ENCODE measurements around the gene ZNHIT6. TPM values are rescaled to one million over a fixed set of nuclear protein-coding genes. Genes with fewer than 3 reads are reported as not detected.
A peak's percentile ranks its signal among the peaks of the same experiment; 100 is the strongest.

Gene ZNHIT6
- total and polyA plus RNA-seq, 10 of the 15 experiments (the other 5 are each of a cell fraction or from before 2014, with no cell fraction given) = 12.8 to 32.0 (median 18.8) TPM

DNA sequence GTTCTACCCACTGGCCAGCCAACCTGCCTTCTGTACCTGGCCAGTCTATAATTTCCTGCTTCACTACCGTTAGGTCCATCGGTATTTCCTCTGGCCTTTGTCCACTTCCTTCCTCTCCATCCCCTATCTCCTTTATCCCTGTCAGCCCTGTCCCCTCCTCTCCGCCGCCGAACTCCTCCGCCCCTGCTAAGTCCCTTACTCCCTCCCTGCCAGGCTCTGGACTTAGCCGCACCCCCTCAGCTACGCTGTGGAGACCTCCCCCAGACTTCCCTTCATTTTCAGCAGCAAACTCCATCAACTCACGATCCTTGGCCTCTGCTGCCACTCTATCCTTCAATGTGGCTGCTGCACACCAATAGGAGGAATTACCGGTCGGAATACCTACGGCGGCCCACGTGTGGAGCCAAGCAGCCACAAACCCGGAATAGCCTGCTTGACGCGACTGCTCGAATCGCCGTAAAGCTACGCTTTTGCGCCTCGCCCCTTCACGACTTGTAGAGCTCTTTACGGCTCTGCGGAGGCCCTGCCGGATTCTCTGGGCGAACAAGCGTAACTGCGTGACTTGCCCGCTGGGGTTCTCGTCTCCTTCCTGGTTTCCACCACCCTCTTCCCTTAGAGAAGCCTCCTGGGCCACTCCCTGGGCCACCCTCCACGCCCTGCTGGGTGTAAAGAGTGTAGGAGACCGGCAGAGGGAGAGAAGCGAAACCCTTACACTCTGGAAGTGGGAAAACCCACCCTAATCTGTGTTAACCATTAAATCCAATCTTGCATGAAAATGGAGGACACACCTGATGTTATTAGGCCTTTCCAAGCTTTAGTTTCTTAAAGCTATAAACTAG lies at the start of gene ZNHIT6 (continued):
- TF ChIP-seq, protein P1, sequence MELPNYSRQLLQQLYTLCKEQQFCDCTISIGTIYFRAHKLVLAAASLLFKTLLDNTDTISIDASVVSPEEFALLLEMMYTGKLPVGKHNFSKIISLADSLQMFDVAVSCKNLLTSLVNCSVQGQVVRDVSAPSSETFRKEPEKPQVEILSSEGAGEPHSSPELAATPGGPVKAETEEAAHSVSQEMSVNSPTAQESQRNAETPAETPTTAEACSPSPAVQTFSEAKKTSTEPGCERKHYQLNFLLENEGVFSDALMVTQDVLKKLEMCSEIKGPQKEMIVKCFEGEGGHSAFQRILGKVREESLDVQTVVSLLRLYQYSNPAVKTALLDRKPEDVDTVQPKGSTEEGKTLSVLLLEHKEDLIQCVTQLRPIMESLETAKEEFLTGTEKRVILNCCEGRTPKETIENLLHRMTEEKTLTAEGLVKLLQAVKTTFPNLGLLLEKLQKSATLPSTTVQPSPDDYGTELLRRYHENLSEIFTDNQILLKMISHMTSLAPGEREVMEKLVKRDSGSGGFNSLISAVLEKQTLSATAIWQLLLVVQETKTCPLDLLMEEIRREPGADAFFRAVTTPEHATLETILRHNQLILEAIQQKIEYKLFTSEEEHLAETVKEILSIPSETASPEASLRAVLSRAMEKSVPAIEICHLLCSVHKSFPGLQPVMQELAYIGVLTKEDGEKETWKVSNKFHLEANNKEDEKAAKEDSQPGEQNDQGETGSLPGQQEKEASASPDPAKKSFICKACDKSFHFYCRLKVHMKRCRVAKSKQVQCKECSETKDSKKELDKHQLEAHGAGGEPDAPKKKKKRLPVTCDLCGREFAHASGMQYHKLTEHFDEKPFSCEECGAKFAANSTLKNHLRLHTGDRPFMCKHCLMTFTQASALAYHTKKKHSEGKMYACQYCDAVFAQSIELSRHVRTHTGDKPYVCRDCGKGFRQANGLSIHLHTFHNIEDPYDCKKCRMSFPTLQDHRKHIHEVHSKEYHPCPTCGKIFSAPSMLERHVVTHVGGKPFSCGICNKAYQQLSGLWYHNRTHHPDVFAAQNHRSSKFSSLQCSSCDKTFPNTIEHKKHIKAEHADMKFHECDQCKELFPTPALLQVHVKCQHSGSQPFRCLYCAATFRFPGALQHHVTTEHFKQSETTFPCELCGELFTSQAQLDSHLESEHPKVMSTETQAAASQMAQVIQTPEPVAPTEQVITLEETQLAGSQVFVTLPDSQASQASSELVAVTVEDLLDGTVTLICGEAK (IDR thresholded peaks at IDR 0.05; ENCODE audit: borderline replicate concordance) = 0 out of 2 replicates have a peak, but pooled peaks have one; percentile 13
- TF ChIP-seq MAX (IDR thresholded peaks at IDR 0.05; ENCODE audit: low read depth, low read length) (peak; percentile 87), RELA (IDR thresholded peaks at IDR 0.05; ENCODE audit: borderline replicate concordance, partially characterized antibody) (peak; percentile 75), MXI1 (IDR thresholded peaks at IDR 0.05; ENCODE audit: low read depth, low read length) (peak; percentile 98), SUPT20H (IDR thresholded peaks at IDR 0.05; ENCODE audit: borderline replicate concordance, control insufficient read depth, low read depth, low read length) (no peak), CUX1 (IDR thresholded peaks at IDR 0.05; ENCODE audit: insufficient replicate concordance, low read depth, low read length) (no peak), GATAD2B (conservative IDR thresholded peaks at IDR 0.05; ENCODE audit: low read depth) (peak; percentile 74; the same call in 1 of the 2 replicates), IKZF1 (conservative IDR thresholded peaks at IDR 0.05) (peak; percentile 73), ETV6 (conservative IDR thresholded peaks at IDR 0.05 in 1 of 2, IDR thresholded peaks at IDR 0.05 in 1 of 2; ENCODE audit: borderline replicate concordance in 1 of 2, low read depth in 1 of 2) (peak in 1 of 2 experiments; percentile 49; a peak in 1 of 4 replicates), RB1 (IDR thresholded peaks at IDR 0.05; ENCODE audit: borderline replicate concordance) (peak; percentile 42; the same call in 1 of the 2 replicates), BHLHE40 (IDR thresholded peaks at IDR 0.05; ENCODE audit: borderline replicate concordance in 1 of 2, low read depth in 2 of 2, low read length in 1 of 2) (peak in 1 of 2 experiments; percentile 41; a peak in 1 of 4 replicates), POU2F2 (IDR thresholded peaks at IDR 0.05; ENCODE audit: borderline replicate concordance, low read depth, low read length) (no peak; the same call in 2 of the 3 replicates), FOXK2 (IDR thresholded peaks at IDR 0.05) (no peak), CHD2 (IDR thresholded peaks at IDR 0.05; ENCODE audit: borderline replicate concordance, low read depth, low read length) (peak; percentile 40; the same call in 1 of the 2 replicates), BCL11A (IDR thresholded peaks at IDR 0.05; ENCODE audit: low read depth, low read length) (0 out of 2 replicates have a peak, but pooled peaks have one; percentile 15)
- TF ChIP-seq, protein P2, sequence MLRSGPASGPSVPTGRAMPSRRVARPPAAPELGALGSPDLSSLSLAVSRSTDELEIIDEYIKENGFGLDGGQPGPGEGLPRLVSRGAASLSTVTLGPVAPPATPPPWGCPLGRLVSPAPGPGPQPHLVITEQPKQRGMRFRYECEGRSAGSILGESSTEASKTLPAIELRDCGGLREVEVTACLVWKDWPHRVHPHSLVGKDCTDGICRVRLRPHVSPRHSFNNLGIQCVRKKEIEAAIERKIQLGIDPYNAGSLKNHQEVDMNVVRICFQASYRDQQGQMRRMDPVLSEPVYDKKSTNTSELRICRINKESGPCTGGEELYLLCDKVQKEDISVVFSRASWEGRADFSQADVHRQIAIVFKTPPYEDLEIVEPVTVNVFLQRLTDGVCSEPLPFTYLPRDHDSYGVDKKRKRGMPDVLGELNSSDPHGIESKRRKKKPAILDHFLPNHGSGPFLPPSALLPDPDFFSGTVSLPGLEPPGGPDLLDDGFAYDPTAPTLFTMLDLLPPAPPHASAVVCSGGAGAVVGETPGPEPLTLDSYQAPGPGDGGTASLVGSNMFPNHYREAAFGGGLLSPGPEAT (IDR thresholded peaks at IDR 0.05; ENCODE audit: low read depth) = peak; percentile 56; the same call in 1 of the 2 replicates

Data from GM12878 (cell line).